ENCODE data around the gene LANCL2. TPM values are rescaled to one million over a fixed set of nuclear protein-coding genes. Genes with fewer than 3 reads are reported as not detected.
A peak's percentile ranks its signal among the peaks of the same experiment; 100 is the strongest.

LANCL2 gene
- total RNA-seq, 2 experiments from 2014 or later: 18.3 to 19.1 TPM

DNA sequence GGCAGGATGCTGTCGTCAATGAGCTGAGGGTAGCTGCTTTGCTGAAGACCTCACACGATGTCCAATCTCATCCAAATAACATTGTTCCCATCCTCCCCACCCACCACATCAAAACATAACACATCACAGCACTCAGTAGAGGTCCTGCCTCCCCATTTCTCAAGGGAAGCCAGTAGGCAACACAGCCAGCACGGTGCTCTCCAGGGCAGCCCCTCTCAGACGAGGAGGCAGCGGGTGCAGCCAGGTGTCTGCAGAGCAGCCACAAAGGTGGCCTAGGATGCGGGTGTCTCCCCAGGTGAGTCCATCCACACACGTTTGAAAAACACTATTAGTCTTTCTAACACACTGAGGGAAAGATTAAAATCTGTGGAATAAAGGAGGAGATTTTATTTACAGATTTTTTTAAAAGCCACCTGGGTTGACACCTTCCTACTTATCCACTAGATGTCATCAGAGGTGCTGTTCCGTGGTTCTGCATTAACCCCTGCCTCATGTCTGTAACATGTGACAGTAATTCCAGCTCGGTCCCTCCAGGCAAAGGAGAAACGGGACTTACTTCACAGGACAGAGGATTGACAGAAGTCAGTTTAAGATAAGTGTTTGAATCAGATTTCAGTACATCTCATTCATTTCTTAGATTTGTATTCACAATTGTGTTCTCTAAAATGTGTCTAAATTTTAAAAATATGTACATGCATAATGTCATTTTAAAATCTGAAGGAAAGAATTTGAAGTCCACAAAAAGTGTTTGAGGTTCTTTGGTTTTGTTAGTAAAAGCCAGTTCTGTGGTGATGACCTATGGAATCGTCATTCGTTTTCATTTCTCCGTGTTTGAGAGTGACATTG lies 68.0 kb downstream of the LANCL2 start:
- no peak for DNase-seq
- Mint-ChIP-seq H3K4me1 (peaks cover 17% of the 10 kb centered on the region), H3K9me3 (no peaks in the 10 kb centered on the region)

DNA sequence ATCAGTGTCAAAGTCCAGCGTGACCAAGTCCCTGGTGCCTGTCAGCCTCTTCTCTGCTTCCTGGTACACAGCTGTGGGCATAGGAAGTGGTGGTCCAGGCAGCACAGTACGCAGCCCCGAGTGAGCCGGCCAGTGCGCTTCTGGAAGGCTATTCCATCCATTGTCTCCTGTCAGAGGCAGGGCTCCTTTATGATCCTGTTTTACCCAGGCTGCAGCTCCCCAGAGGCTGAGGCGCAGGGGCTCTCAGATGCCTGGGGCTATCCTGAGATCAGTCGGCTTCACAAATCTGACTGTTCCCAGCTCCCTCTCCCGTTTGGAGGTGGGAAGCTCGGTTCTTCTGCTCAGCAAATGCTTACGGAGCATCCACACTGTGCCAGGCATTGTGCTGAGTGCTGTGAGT lies 70.3 kb downstream of the LANCL2 start:
- H3K27me3 Mint-ChIP-seq: no peaks in the 10 kb centered on the region

More for the DNA sequence above, 68.0 kb downstream of the LANCL2 start:
- Mint-ChIP-seq H3K4me3 (no peak overlapping the region), H3K27ac (no peak overlapping the region), H3K27me3 (no peaks in the 10 kb centered on the region), H3K36me3 (peaks cover 1% of the 10 kb centered on the region)

DNA sequence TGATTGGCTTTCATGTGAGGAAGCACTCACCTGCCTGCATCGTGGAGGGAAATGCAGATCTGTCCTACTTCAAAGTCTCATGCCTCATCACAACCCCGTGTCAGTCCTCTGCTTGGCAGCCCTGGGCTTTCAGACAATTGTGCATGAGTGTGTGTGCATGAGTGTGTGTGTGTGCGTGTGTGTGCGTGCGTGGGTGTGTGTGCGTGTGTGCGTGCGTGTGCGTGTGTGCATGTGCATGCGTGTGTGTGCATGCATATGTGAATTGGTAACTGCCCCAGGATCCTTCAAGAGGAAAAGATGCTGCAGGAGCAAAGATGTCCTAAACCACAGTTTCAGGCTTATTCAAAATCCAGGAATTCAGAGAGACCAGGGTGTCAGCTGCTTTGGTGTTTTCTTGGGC lies 71.3 kb downstream of the LANCL2 start:
- no peaks in the 10 kb centered on the region for H3K9me3 Mint-ChIP-seq
- H3K27me3 Mint-ChIP-seq: no peaks in the 10 kb centered on the region
- H3K27ac Mint-ChIP-seq: no peak overlapping the region
- peaks cover 32% of the 10 kb centered on the region for H3K4me1 Mint-ChIP-seq
- H3K36me3 Mint-ChIP-seq: no peaks in the 10 kb centered on the region
- H3K4me3 Mint-ChIP-seq: no peak overlapping the region
- no peak for DNase-seq

More for the DNA sequence above, 70.3 kb downstream of the LANCL2 start:
- H3K4me3 Mint-ChIP-seq: no peak overlapping the region
- no peaks in the 10 kb centered on the region for H3K9me3 Mint-ChIP-seq
- H3K27ac Mint-ChIP-seq: no peak overlapping the region
- H3K4me1 Mint-ChIP-seq: peaks cover 32% of the 10 kb centered on the region
- H3K36me3 Mint-ChIP-seq: no peaks in the 10 kb centered on the region
- no peak for DNase-seq

DNA sequence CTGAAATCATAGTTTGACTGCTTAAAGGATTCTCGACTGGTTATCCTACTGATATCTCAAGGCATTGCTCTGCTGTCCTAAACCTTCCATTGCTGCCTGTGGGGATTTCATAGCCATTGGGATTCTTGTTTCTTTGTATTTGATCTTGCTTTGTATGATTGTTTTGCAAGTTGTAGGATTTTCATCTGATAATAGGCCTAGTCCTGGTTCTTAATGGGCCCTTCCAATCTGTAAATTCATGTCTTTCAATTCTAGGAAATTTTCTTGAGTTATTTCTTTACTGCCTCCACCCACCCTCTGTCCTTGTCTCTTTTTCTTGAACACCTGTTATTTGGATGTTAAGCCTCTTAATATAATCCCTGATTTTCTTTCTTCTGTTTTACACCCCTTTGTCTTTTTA lies 72.2 kb downstream of the LANCL2 start:
- H3K27me3 Mint-ChIP-seq: no peaks in the 10 kb centered on the region
- H3K27ac Mint-ChIP-seq: no peak overlapping the region
- no peaks in the 10 kb centered on the region for H3K9me3 Mint-ChIP-seq
- H3K4me1 Mint-ChIP-seq: peaks cover 32% of the 10 kb centered on the region
- DNase-seq: no peak
- H3K36me3 Mint-ChIP-seq: no peaks in the 10 kb centered on the region
- no peak overlapping the region for H3K4me3 Mint-ChIP-seq

DNA sequence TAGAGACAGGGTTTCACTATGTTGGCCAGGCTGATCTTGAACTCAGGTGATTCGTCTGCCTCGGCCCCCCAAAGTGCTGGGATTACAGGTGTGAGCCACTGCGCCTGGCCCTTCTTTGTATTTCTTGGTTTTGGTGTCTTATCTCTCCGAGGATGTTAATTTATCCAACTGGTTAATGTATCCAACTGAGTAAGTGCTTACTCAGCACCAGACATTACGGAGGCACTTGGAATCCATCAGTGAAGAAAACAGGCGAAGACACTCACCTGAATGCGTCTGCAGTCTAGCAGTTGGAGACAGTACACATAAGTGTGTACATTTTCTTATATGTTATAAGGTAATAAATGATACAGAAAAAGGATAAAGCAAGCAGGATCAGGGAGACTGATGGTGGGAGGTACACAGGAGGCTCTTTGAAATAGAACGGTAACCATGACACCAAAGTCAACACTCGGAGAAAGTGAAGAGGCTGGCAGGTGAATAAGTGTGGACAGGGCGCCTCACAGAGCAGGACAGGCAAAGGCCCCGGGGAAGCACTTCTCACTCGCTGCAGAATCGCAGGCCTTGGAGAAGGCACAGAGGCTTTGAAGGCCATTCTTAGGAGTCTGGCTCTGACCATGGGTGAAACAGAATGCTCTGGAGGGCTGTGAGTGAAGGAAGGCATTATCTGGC lies 73.1 kb downstream of the LANCL2 start:
- H3K27ac Mint-ChIP-seq: no peak overlapping the region
- H3K27me3 Mint-ChIP-seq: no peaks in the 10 kb centered on the region
- H3K36me3 Mint-ChIP-seq: no peaks in the 10 kb centered on the region
- H3K4me3 Mint-ChIP-seq: no peak overlapping the region
- H3K4me1 Mint-ChIP-seq: peaks cover 28% of the 10 kb centered on the region
- no peaks in the 10 kb centered on the region for H3K9me3 Mint-ChIP-seq
- DNase-seq: no peak

DNA sequence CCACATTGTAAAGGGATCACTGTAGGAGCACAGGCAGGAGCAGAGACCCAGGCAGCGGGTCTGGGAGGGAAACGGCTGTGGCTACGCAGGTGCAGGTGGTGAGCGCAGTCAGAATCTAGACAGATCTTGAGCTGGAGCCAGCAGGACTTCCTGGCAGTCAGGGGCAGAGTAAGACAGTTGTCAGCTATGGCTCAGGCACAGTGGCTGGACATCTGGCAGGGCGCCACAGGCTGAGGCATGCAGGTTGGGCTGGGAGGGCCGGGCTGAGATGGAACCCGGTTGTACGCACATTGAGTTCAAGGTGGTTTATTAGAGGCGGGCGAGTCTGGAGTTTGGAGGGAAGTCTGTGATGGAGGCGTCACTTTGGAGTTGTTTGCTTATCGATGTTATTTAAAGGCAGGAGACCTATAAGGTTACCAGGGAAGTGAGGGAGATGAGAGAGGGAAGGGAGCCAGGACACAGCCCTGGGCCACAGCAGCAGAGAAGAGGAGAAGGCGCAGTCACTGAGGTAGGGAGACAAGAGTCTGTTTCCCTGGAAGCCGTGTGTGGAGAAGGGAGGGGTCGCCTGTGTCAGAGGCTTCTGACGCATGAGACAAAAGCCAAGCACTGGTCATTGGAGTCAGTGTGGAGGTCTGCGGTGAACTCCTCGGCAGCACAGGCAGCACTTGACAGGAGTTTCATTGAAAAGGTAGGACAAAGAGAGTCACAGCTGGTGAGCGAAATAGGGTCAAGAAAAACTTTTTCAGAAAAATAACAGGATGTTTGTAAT lies 73.8 kb downstream of the LANCL2 start:
- Mint-ChIP-seq H3K27me3 (no peaks in the 10 kb centered on the region), H3K9me3 (no peaks in the 10 kb centered on the region), H3K4me1 (peaks cover 24% of the 10 kb centered on the region), H3K27ac (peak overlapping the region; percentile 7), H3K4me3 (no peak overlapping the region), H3K36me3 (no peaks in the 10 kb centered on the region)
- no peak for DNase-seq

DNA sequence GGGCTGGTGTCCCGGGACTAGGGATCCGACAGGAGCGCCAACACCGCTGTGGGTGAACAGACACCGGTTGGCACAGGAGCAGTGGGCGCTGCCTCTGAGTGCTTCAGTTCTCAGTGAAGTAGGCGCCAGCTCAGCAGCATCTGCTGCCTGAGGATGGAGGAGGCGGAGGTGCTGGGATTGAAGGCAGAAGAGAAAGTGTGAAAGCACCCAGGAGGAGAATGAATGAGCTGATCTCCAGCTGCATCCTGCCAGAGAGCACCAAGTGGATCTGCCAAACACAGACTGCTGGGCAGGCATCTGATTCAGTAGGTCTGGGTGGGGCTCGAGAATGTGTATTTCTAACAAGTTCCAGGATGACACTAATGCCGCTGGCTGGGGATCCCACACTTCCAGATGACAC lies 74.5 kb downstream of the LANCL2 start:
- no peak for DNase-seq
- Mint-ChIP-seq H3K4me1 (peaks cover 24% of the 10 kb centered on the region), H3K27ac (no peak overlapping the region), H3K4me3 (no peak overlapping the region), H3K27me3 (no peaks in the 10 kb centered on the region), H3K9me3 (no peaks in the 10 kb centered on the region), H3K36me3 (no peaks in the 10 kb centered on the region)

DNA sequence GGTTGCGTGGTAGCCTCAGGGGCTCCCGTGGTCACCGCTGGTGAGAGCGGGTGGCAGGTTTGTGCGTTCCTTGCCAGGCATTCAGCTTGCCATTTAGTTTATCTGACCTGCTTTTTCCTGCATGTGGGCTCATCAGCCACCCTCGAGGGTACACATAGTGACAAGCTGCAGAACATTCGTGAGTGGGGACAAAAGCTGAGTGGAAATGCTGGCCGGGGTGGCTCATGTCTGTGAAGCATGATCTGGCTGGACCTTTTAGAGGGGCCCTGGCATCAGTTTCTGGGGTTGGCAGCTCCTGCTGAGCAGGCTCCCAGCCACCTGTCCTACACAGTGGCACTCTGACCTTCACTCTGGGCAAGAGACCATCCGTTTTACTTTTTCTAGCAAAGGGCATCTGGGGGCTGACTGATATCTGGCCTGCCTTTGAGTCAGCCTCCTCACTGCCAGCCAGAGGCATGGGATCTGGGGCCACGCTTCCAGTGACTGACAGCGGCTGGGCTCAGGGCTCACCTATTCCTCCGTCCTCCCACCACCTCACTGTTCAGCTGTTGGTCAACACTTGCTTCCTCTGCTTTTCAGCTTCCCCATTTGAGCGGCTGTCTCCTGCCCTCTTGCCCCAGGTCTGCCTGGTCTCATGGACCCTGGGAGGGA lies 75.0 kb downstream of the LANCL2 start:
- no peak for DNase-seq
- Mint-ChIP-seq H3K27me3 (no peaks in the 10 kb centered on the region), H3K36me3 (no peaks in the 10 kb centered on the region), H3K4me3 (no peak overlapping the region), H3K27ac (no peak overlapping the region), H3K4me1 (peaks cover 28% of the 10 kb centered on the region), H3K9me3 (no peaks in the 10 kb centered on the region)

DNA sequence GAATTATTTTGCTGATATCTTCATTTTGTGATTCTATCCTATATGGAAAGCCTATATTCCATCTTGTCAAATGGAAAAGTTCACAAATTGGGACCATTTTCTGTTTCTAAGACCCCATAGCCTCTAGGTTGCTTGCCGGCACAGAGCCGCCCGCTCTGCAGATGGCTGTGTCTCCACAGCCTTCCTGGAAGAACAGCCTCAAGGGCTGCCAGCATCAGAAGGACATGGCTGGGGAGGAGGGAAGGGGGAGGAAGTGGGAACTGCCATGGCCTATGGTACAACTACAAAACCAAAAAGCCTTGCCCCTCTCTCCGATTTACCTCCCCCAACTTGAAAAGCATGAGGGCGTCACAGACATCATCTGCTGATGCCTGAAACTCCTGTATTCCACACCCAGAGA lies 75.9 kb downstream of the LANCL2 start:
- Mint-ChIP-seq H3K9me3 (peaks cover 1% of the 10 kb centered on the region), H3K36me3 (no peaks in the 10 kb centered on the region), H3K27ac (no peak overlapping the region), H3K27me3 (no peaks in the 10 kb centered on the region), H3K4me3 (no peak overlapping the region), H3K4me1 (peaks cover 28% of the 10 kb centered on the region)
- no peak for DNase-seq

DNA sequence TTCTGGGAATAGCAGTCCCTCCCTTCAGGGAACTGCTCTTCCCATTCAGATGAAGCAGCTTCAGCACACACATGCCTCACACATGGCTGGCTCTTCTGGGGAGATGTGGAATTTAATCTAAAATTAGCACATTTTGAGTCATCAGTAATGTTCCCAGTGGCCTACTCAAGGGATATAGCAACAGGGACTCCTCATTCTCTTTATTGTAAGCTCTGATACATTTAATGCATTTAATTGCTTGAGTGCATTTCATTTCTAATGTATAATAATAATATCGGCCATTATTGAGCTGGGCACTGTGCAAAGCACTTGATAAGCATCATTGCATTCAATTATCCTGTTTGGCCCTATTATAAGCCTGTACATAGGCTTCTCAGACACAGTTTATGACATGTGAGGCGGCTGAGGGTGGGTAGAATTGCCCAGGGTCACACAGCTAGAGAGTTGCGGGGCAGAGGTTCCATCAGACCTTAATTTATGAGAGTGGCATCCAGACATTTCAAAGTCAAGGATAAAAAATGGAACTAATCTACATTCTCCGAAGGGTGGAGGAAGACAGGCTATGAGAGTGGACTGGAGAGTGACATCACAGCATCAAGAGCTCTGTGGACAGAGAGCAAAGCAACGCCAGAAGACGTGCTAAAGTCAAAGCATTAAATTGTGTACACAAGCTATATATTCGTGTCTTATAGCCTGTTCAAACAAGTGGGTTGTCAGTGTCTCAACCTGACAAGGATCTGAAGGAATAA lies 76.8 kb downstream of the LANCL2 start:
- no peak overlapping the region for H3K27ac Mint-ChIP-seq
- H3K36me3 Mint-ChIP-seq: no peaks in the 10 kb centered on the region
- H3K4me1 Mint-ChIP-seq: peaks cover 26% of the 10 kb centered on the region
- DNase-seq: no peak
- no peak overlapping the region for H3K4me3 Mint-ChIP-seq
- H3K9me3 Mint-ChIP-seq: peaks cover 2% of the 10 kb centered on the region
- H3K27me3 Mint-ChIP-seq: no peaks in the 10 kb centered on the region

DNA sequence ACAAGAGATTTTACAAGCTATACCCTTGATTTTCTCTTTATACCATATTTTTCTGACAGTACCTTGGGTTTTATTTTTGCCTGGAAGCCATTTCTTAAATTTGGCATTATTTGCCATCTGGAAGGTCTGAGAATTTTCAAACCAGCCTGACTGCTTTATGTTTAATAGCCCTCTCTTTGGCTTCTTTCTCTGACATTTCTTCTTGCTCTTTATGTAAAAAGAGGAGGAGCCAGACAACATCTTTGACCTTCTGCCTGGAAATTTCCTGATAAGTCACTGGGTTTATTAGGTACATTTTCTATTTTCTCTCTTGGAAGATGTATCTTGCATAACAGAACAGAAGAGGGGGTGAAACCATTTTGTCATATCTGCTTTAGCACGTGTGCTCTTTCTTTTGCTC lies 79.6 kb downstream of the LANCL2 start:
- H3K4me1 Mint-ChIP-seq: peaks cover 6% of the 10 kb centered on the region
- peaks cover 2% of the 10 kb centered on the region for H3K9me3 Mint-ChIP-seq

DNA sequence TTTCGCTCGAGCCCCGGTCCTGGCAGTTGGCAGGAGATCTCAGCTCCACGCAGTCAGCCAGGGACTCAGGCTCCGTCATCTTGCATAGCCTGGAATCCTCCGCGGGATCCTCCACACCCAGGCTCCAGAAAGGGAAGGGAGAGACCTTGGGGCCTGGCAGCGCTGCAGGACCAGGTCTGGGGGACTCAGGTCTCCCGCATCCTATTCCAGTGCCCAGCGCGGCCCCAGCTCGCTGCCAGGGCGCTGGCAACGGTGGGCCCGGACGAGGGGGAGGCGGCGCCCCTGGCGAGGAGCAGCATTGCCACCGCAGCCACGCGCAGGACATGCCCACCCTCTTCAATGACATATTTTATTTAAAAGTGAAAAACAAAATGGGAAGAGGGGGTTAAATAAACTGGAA lies 83.4 kb downstream of the LANCL2 start:
- Mint-ChIP-seq H3K27ac (no peak overlapping the region), H3K9me3 (peaks cover 2% of the 10 kb centered on the region), H3K4me1 (peaks cover 11% of the 10 kb centered on the region), H3K27me3 (peaks cover 4% of the 10 kb centered on the region), H3K4me3 (no peak overlapping the region), H3K36me3 (peaks cover 6% of the 10 kb centered on the region)
- no peak for DNase-seq

More for the DNA sequence above, 79.6 kb downstream of the LANCL2 start:
- no peak for DNase-seq
- Mint-ChIP-seq H3K36me3 (peaks cover 2% of the 10 kb centered on the region), H3K27ac (no peak overlapping the region), H3K4me3 (no peak overlapping the region), H3K27me3 (peaks cover under 1% of the 10 kb centered on the region)

DNA sequence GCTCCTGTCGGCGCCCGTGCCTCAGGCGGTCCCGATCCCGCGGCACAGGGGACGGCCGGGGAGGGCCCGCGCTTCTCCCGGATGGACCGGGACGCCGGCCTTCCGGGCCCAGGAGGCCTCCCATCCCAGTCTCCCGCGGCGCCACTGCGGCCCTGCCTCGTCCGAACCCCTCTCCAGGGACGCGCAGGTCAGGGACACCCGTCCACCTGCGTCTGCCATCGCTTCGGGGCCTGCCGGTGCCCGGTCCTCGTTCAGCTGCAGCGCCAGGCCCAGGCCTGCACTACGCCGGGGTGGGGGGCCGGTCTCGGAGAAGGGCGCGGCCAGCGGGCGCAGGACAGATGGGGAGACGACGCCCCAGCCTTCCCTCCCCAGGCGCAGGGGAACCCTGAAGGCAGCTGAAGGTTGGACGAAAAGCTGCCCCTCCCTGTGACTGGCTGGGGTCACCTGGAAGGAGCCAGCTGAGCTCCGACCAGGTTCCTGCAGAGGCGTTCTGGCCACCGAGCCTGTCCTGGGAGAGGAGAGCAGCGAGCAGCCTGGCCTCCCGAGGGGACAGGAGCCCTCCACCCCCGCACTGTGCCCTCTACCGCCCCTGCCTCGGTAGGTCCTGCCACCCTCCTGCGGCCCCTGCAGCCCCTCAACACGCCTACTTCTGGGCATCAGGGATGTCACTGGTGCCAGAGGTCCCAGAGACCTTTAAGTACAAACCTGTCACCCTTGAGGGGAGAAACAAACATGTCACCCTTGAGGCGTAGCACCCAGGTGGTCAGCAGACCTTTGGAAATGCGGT lies 84.3 kb downstream of the LANCL2 start:
- H3K27ac Mint-ChIP-seq: no peak overlapping the region
- peaks cover 11% of the 10 kb centered on the region for H3K36me3 Mint-ChIP-seq
- DNase-seq: no peak
- H3K4me3 Mint-ChIP-seq: no peak overlapping the region
- H3K9me3 Mint-ChIP-seq: peaks cover 2% of the 10 kb centered on the region
- peaks cover 4% of the 10 kb centered on the region for H3K27me3 Mint-ChIP-seq
- H3K4me1 Mint-ChIP-seq: peaks cover 13% of the 10 kb centered on the region

Data from activated naive CD8-positive, alpha-beta T cell treated with anti-CD3 and anti-CD28 coated beads for 36 hours (primary cell).